Uterus (tissue), 4 donors: ENCODE results near the gene UQCRC1. TPM values are rescaled to one million over a fixed set of nuclear protein-coding genes. Genes with fewer than 3 reads are reported as not detected.
"Not testable (repeated sequence)": the region's sequence is repeated elsewhere in the genome, so short reads cannot be mapped to it uniquely, and the experiment has no call there.

Experiments
- DNase-seq, 2 donors: peaks; one replicate each; pipeline ENCODE4 v3.0.0-alpha.2; 2019 to 2020
- H3K27ac ChIP-seq, 2 donors: fragments of 200-600 bp; sonication (generic); 1 replicate in 1 of 2; 2 replicates in 1 of 2; pipeline ENCODE4 v1.5.1; 2016 to 2018
- H3K27me3 ChIP-seq, 2 donors: fragments of 200-600 bp; sonication (generic); one replicate each; pipeline ENCODE4 v1.5.1; 2018 to 2019; ENCODE audit warnings: control low read depth in 1 of 2
- H3K36me3 ChIP-seq, 2 donors: fragments of 200-600 bp; sonication (generic); one replicate each; pipeline ENCODE4 v1.5.1; 2019; ENCODE audit warnings: control low read depth in 1 of 2
- H3K4me1 ChIP-seq, 2 donors: fragments of 200-600 bp; sonication (generic); one replicate each; pipeline ENCODE4 v1.5.1; 2018 to 2019; ENCODE audit warnings: control low read depth in 1 of 2
- H3K4me3 ChIP-seq, 2 donors: fragments of 200-600 bp; sonication (generic); 1 replicate in 1 of 2; 2 replicates in 1 of 2; pipeline ENCODE4 v1.5.1; 2018 to 2019; ENCODE audit warnings: mild to moderate bottlenecking in 1 of 2
- H3K9me3 ChIP-seq, 2 donors: fragments of 200-600 bp; sonication (generic); one replicate each; pipeline ENCODE4 v1.5.1; 2019; ENCODE audit warnings: control low read depth in 1 of 2
- CTCF ChIP-seq, 4 experiments: fragments of 200-600 bp in 2 of 4; fragments of 450-650 bp in 2 of 4; sonication (generic) in 2 of 4; IDR thresholded peaks; one replicate each; pipeline ENCODE4 v1.5.1; 2016 to 2019; ENCODE audit warnings: antibody characterized with exemption in 4 of 4, mild to moderate bottlenecking in 2 of 4, moderate library complexity in 1 of 4
- POLR2A ChIP-seq, 2 donors: fragments of 450-650 bp; IDR thresholded peaks; one replicate each; pipeline ENCODE4 v1.6.1; 2016; ENCODE audit warnings: antibody characterized with exemption in 2 of 2, mild to moderate bottlenecking in 1 of 2, moderate library complexity in 1 of 2
- intact Hi-C: fragments of 100-400 bp; cut with DNase I; formaldehyde crosslinking; loops from one replicate; pipeline ENCODE4 v1.15.1; 2023; ENCODE audit warnings: low total_unique reads
- microRNA counts, 2 donors: library from miRNA; unstranded; fragments of <30 nt; microRNA quantifications; one replicate each; lab custom pipeline; 2016 to 2017
- microRNA-seq: library from miRNA; unstranded; fragments of <30 nt; microRNA quantifications from one replicate; pipeline ENCODE4, GENCODE V29; 2016; ENCODE audit warnings: borderline microRNAs expressed, borderline replicate concordance
- small RNA-seq: library from RNA; depleted of rRNA; stranded (forward); fragments of <200 nt; gene quantifications from one replicate; pipeline ENCODE3, GENCODE V24; 2016
- total RNA-seq, 4 donors: library from RNA; depleted of rRNA in 3 of 4; stranded (reverse); fragments of >200 nt in 3 of 4; gene quantifications; one replicate each; pipeline versions ENCODE4 v1.1.0 to v1.2.4, GENCODE V29; 2014 to 2023
- donor health status: DM: yes; HTN: yes; CAD: no.

The UQCRC1 gene
- total RNA-seq, 4 donors from 2014 or later, result 54.4 to 409 (median 155) TPM

GRCh38 chr3:48555231-48555948 lies 54.1 kb downstream of the UQCRC1 start:
- TF ChIP-seq CTCF (IDR thresholded peaks at IDR 0.05) (no peak), POLR2A (IDR thresholded peaks at IDR 0.05) (no peak)
- intact Hi-C loops, result no loop called here
- H3K4me3 ChIP-seq, result no peak overlapping the region
- H3K27ac ChIP-seq, result no peak overlapping the region
- H3K36me3 ChIP-seq, result no peaks in the 10 kb centered on the region
- no peaks in the 10 kb centered on the region for H3K9me3 ChIP-seq
- DNase-seq, result no peak
- no peaks in the 10 kb centered on the region for H3K27me3 ChIP-seq
- no peaks in the 10 kb centered on the region for H3K4me1 ChIP-seq

- no peaks in the 10 kb centered on the region for H3K27me3 ChIP-seq
- H3K4me3 ChIP-seq, result no peak overlapping the region
- H3K9me3 ChIP-seq, result no peaks in the 10 kb centered on the region
- H3K36me3 ChIP-seq, result no peaks in the 10 kb centered on the region
- no peaks in the 10 kb centered on the region for H3K4me1 ChIP-seq
- no peak for TF ChIP-seq CTCF (IDR thresholded peaks at IDR 0.05)
- TF ChIP-seq POLR2A (IDR thresholded peaks at IDR 0.05), result no peak
- DNase-seq, result no peak
- intact Hi-C loops, result no loop called here
- no peak overlapping the region for H3K27ac ChIP-seq
These were observed 55.3 kb downstream of the UQCRC1 start for GRCh38 chr3:48553886-48554845.

GRCh38 chr3:48553361-48553760 lies 56.1 kb downstream of the UQCRC1 start:
- no peak for TF ChIP-seq CTCF (IDR thresholded peaks at IDR 0.05)
- TF ChIP-seq POLR2A (IDR thresholded peaks at IDR 0.05), result no peak
- Histone ChIP-seq H3K4me3 (no peak overlapping the region), H3K27me3 (no peaks in the 10 kb centered on the region), H3K9me3 (no peaks in the 10 kb centered on the region), H3K4me1 (no peaks in the 10 kb centered on the region), H3K36me3 (no peaks in the 10 kb centered on the region), H3K27ac (no peak overlapping the region)
- intact Hi-C loops, result no loop called here
- no peak for DNase-seq

GRCh38 chr3:48552111-48552951 lies 57.1 kb downstream of the UQCRC1 start:
- no peaks in the 10 kb centered on the region for H3K36me3 ChIP-seq
- TF ChIP-seq POLR2A (IDR thresholded peaks at IDR 0.05), result no peak
- no peak overlapping the region for H3K4me3 ChIP-seq

GRCh38 chr3:48551651-48552050 lies 57.8 kb downstream of the UQCRC1 start:
- H3K9me3 ChIP-seq, H3K27me3 ChIP-seq, H3K4me3 ChIP-seq, H3K36me3 ChIP-seq, intact Hi-C loops, H3K27ac ChIP-seq, DNase-seq, H3K4me1 ChIP-seq: not testable (repeated sequence)

More at GRCh38 chr3:48552111-48552951, 57.1 kb downstream of the UQCRC1 start:
- intact Hi-C loops, result no loop called here
- no peaks in the 10 kb centered on the region for H3K4me1 ChIP-seq
- no peaks in the 10 kb centered on the region for H3K9me3 ChIP-seq
- H3K27me3 ChIP-seq, result no peaks in the 10 kb centered on the region
- H3K27ac ChIP-seq, result no peak overlapping the region
- DNase-seq, result no peak

MicroRNAs within 50 kb of the gene (microRNA counts, 767-probe panel; counts per million panel counts)
- microRNA hsa-miR-711 (lab: Ali Mortazavi, UCI), result 0 counts per million in 2 donors

Small RNA genes lying within 50 kb of the gene (microRNA-seq; reads per million reads assigned to microRNA genes)
- not detected for gene MIR4793
- gene MIR6823, result not detected
- not detected for gene MIR711

Small RNA genes lying within 50 kb of the gene (small RNA-seq; reads per million reads assigned to genes)
- not detected for gene MIR6823

Other genes starting within 250 kb of the UQCRC1 start
- under 1 TPM in 2 of 4 donors, not detected in 2; 0.37 to 0.55 TPM for gene FBXW12, start 237.4 kb downstream of the UQCRC1 start, total RNA-seq
- 100 to 1,000 TPM in 1 of 4 donors, 10 to 100 TPM in 3; 23.5 to 133 (median 60.9) TPM for gene PLXNB1, start 179.6 kb downstream of the UQCRC1 start, total RNA-seq
- gene CCDC51, start 169.5 kb downstream of the UQCRC1 start, total RNA-seq, result 10 to 100 TPM in 2 of 4 donors, 1 to 10 TPM in 2; 2.6 to 11.1 (median 7.8) TPM
- gene TMA7, start 169.4 kb downstream of the UQCRC1 start, total RNA-seq, result 100 to 1,000 TPM in 3 of 4 donors, 10 to 100 TPM in 1; 94.8 to 195 (median 141) TPM
- 10 to 100 TPM in 1 of 4 donors, 1 to 10 TPM in 3; 5.3 to 11.5 (median 7.5) TPM for gene ATRIP, start 162.9 kb downstream of the UQCRC1 start, total RNA-seq
- 100 to 1,000 TPM in 1 of 4 donors, 10 to 100 TPM in 3; 52.4 to 210 (median 72.8) TPM for gene SHISA5, start 105.5 kb downstream of the UQCRC1 start, total RNA-seq
- 10 to 100 TPM in 2 of 4 donors, 1 to 10 TPM in 2; 3.2 to 11.5 (median 10.1) TPM for gene PFKFB4, start 52.8 kb downstream of the UQCRC1 start, total RNA-seq
- gene UCN2, start 45.9 kb downstream of the UQCRC1 start, total RNA-seq, result under 1 TPM in 1 of 4 donors, not detected in 3; 0.49 TPM
- gene COL7A1, start 14.3 kb downstream of the UQCRC1 start, total RNA-seq, result 10 to 100 TPM in 3 of 4 donors, under 1 TPM in 1; 0.88 to 21.6 (median 19.1) TPM
- not detected for gene TMEM89, start 12.1 kb upstream of the UQCRC1 start, total RNA-seq
- 10 to 100 TPM in 3 of 4 donors, under 1 TPM in 1; 0.59 to 98.1 (median 15.2) TPM for gene SLC26A6, start 25.8 kb upstream of the UQCRC1 start, total RNA-seq
- 1 to 10 TPM in 2 of 4 donors, under 1 TPM in 1, not detected in 1; under 0.01 to 3.4 (median 1.3) TPM for gene CELSR3, start 53.2 kb upstream of the UQCRC1 start, total RNA-seq
- gene NCKIPSD, start 76.3 kb upstream of the UQCRC1 start, total RNA-seq, result 10 to 100 TPM; 11.0 to 48.9 (median 25.6) TPM
- 10 to 100 TPM; 45.6 to 91.7 (median 78.0) TPM for gene IP6K2, start 107.6 kb upstream of the UQCRC1 start, total RNA-seq
- gene PRKAR2A, start 238.2 kb upstream of the UQCRC1 start, total RNA-seq, result 10 to 100 TPM in 3 of 4 donors, 1 to 10 TPM in 1; 5.4 to 59.0 (median 26.3) TPM